Activated CD4-positive, alpha-beta memory T cell treated with anti-CD3 and anti-CD28 coated beads, Interleukin-2, amount 10 ng/mL, durations not matched to agents 7 days and 5 days (primary cell): Measurements from ENCODE around the gene RBM23. TPM values are rescaled to one million over a fixed set of nuclear protein-coding genes. Genes with fewer than 3 reads are reported as not detected.
A peak's percentile ranks its signal among the peaks of the same experiment; 100 is the strongest.
"Not testable (repeated sequence)": the region's sequence is repeated elsewhere in the genome, so short reads cannot be mapped to it uniquely, and the experiment has no call there.

Experiments used
- CTCF ChIA-PET: fragments of 350-600 bp; sonication (Branson Sonifier 250); formaldehyde crosslinking; loops from one replicate; lab custom pipeline; 2021; ENCODE audit warnings: antibody characterized with exemption, inconsistent platforms; lab: Charles Lee
- POLR2A ChIA-PET: fragments of 350-600 bp; sonication (Branson Sonifier 250); formaldehyde crosslinking; loops from one replicate; lab custom pipeline; 2021; ENCODE audit warnings: antibody characterized with exemption; lab: Charles Lee
- DNase-seq: peaks from one replicate; pipeline ENCODE4 v3.0.0-alpha.2; 2020
- H3K27ac Mint-ChIP-seq: one replicate; pipeline ENCODE4 v1.8.0; 2021; ENCODE audit warnings: mild to moderate bottlenecking, mixed read lengths
- H3K27me3 Mint-ChIP-seq: one replicate; pipeline ENCODE4 v1.8.0; 2021; ENCODE audit warnings: mixed read lengths
- H3K36me3 Mint-ChIP-seq: one replicate; pipeline ENCODE4 v1.8.0; 2021; ENCODE audit warnings: low read depth, mixed read lengths
- H3K4me1 Mint-ChIP-seq: one replicate; pipeline ENCODE4 v1.8.0; 2021; ENCODE audit warnings: mixed read lengths
- H3K4me3 Mint-ChIP-seq: one replicate; pipeline ENCODE4 v1.8.0; 2021; ENCODE audit warnings: mild to moderate bottlenecking, mixed read lengths
- H3K9me3 Mint-ChIP-seq: one replicate; pipeline ENCODE4 v1.8.0; 2021; ENCODE audit warnings: mixed read lengths
- total RNA-seq, 2 experiments: library from RNA; stranded (reverse); gene quantifications; one replicate each; pipeline ENCODE4 v1.2.3, GENCODE V29; 2021

The RBM23 gene
- total RNA-seq, 2 experiments from 2014 or later = 71.8 to 73.5 TPM

GRCh38 chr14:22854296-22854695 is 64.7 kb downstream of the RBM23 start:
- not testable (repeated sequence) for H3K4me3 Mint-ChIP-seq, H3K36me3 Mint-ChIP-seq, H3K27ac Mint-ChIP-seq, H3K9me3 Mint-ChIP-seq, DNase-seq
- H3K27me3 Mint-ChIP-seq = peaks cover 21% of the 10 kb centered on the region
- peaks cover 54% of the 10 kb centered on the region for H3K4me1 Mint-ChIP-seq
- ChIA-PET POLR2A (interaction anchor here (0.7 to 2.1 kb wide), 5 partner anchors 17 to 297 kb away, joined by 3 to 7 read pairs (median 5); no protein-coding TSS in a partner anchor), CTCF (interaction anchor here (0.6 to 7.9 kb wide), 32 partner anchors 9 to 940 kb away, joined by 3 to 195 read pairs (median 5); partner anchors contain the start of genes DAD1, LRP10, MMP14 and MRPL52)

GRCh38 chr14:22852940-22853767 is 65.8 kb downstream of the RBM23 start:
- H3K27ac Mint-ChIP-seq = peak overlapping the region; percentile 44
- CTCF ChIA-PET = interaction anchor here (0.6 to 7.9 kb wide), 37 partner anchors 7 to 690 kb away, joined by 3 to 195 read pairs (median 6); partner anchors contain the start of genes ABHD4, DAD1, HAUS4 and LRP10
- peak; percentile 90 for DNase-seq
- peak overlapping the region; percentile 68 for H3K4me3 Mint-ChIP-seq
- H3K36me3 Mint-ChIP-seq = peaks cover 3% of the 10 kb centered on the region
- H3K27me3 Mint-ChIP-seq = peaks cover 23% of the 10 kb centered on the region
- no peaks in the 10 kb centered on the region for H3K9me3 Mint-ChIP-seq
- H3K4me1 Mint-ChIP-seq = peaks cover 46% of the 10 kb centered on the region
- POLR2A ChIA-PET = interaction anchor here (0.6 to 3.2 kb wide), 6 partner anchors 18 to 295 kb away, joined by 3 to 16 read pairs (median 4); partner anchors contain the start of genes LRP10, MRPL52 and RBM23

GRCh38 chr14:22852599-22852939 is 66.4 kb downstream of the RBM23 start:
- Mint-ChIP-seq H3K27me3 (peaks cover 23% of the 10 kb centered on the region), H3K9me3 (no peaks in the 10 kb centered on the region), H3K27ac (peak overlapping the region; percentile 44), H3K36me3 (peaks cover 3% of the 10 kb centered on the region), H3K4me1 (peaks cover 43% of the 10 kb centered on the region), H3K4me3 (no peak overlapping the region)
- no peak for DNase-seq
- POLR2A ChIA-PET = interaction anchor here (1.1 to 3.2 kb wide), 4 partner anchors 18 to 294 kb away, joined by 3 to 16 read pairs (median 6); partner anchors contain the start of genes LRP10 and RBM23
- CTCF ChIA-PET = interaction anchor here (0.6 to 7.9 kb wide), 33 partner anchors 11 to 689 kb away, joined by 3 to 195 read pairs (median 6); partner anchors contain the start of genes ABHD4, DAD1, HAUS4 and LRP10

DNA sequence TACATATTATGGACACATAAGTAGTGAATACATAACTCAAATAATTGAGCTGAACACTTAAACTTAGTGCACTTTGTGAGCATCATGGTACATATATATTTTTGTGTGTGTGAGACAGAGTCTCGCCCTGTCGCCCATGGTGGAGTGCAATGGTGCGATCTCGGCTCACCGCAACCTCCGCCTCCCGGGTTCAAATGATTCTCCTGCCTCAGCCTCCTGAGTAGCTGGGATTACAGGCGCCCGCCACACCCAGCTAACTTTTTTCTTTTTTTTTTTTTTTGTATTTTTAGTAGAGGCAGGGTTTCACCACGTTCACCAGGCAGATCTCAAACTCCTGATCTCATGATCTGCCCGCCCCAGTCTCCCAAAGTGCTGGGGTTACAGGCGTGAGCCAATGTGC is 66.8 kb downstream of the RBM23 start:
- DNase-seq, H3K4me3 Mint-ChIP-seq, H3K9me3 Mint-ChIP-seq, H3K27ac Mint-ChIP-seq, H3K36me3 Mint-ChIP-seq: not testable (repeated sequence)
- H3K27me3 Mint-ChIP-seq = peaks cover 19% of the 10 kb centered on the region
- POLR2A ChIA-PET = interaction anchor here (1.1 to 3.2 kb wide), 4 partner anchors 19 to 294 kb away, joined by 3 to 16 read pairs (median 6); partner anchors contain the start of genes LRP10 and RBM23
- H3K4me1 Mint-ChIP-seq = peaks cover 39% of the 10 kb centered on the region
- CTCF ChIA-PET = interaction anchor here (0.6 to 7.9 kb wide), 32 partner anchors 11 to 296 kb away, joined by 3 to 195 read pairs (median 6); partner anchors contain the start of genes ABHD4, DAD1, HAUS4 and LRP10

- Mint-ChIP-seq H3K27ac (peak overlapping the region; percentile 63), H3K27me3 (peaks cover 19% of the 10 kb centered on the region), H3K4me3 (no peak overlapping the region), H3K4me1 (peaks cover 37% of the 10 kb centered on the region), H3K9me3 (no peaks in the 10 kb centered on the region), H3K36me3 (peaks cover under 1% of the 10 kb centered on the region)
- POLR2A ChIA-PET = interaction anchor here (0.7 to 3.2 kb wide), 9 partner anchors 12 to 291 kb away, joined by 3 to 17 read pairs (median 5); partner anchors contain the start of genes LRP10, MRPL52, OXA1L and RBM23
- CTCF ChIA-PET = interaction anchor here (0.8 to 7.9 kb wide), 18 partner anchors 12 to 295 kb away, joined by 3 to 195 read pairs (median 10); partner anchors contain the start of genes DAD1, LRP10 and MMP14
- DNase-seq = peak; percentile 76
Measured at GRCh38 chr14:22850944-22851764, 67.8 kb downstream of the RBM23 start.

DNA sequence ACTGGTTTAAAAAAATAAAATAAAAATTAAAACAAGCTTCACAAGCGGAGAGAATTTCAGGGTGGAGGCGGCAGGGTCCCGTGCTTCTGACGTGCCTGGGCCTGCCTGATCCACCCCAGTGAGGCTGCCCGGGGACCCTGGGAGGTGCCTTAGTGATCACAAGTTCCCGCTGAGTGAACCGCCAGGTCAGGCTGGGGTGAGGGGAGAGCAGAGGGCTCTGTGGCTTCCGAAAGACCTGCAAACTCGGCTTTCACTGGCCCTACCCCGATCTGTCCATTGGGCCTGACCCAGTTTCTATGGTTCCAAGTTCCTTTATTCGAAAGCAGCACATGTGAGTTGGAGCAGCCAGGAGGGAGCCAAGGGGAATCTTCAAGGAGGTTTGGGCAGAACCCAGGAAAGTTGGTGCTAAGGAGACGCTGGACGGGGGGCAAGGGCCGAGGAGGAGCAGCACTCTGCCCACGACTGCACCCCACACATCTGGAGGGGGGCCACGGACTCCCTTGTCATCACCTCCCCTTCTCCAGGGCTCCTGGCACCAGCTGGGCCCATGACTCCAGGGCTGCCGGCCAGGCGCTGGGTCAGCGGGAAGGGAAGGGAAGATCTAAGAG is 69.6 kb downstream of the RBM23 start:
- ChIA-PET CTCF (interaction anchor here (0.7 to 7.9 kb wide), 2 partner anchors 9 to 25 kb away, joined by 3 to 195 read pairs; no protein-coding TSS in a partner anchor), POLR2A (interaction anchor here (0.9 to 1.5 kb wide), 4 partner anchors 10 to 39 kb away, joined by 3 to 5 read pairs (median 4); no protein-coding TSS in a partner anchor)
- no peak for DNase-seq
- Mint-ChIP-seq H3K9me3 (no peaks in the 10 kb centered on the region), H3K4me3 (no peak overlapping the region), H3K27ac (no peak overlapping the region), H3K4me1 (peaks cover 27% of the 10 kb centered on the region), H3K27me3 (peaks cover 13% of the 10 kb centered on the region), H3K36me3 (no peaks in the 10 kb centered on the region)

- Mint-ChIP-seq H3K4me1 (peaks cover 24% of the 10 kb centered on the region), H3K9me3 (no peaks in the 10 kb centered on the region), H3K27ac (no peak overlapping the region), H3K36me3 (no peaks in the 10 kb centered on the region), H3K4me3 (no peak overlapping the region), H3K27me3 (peaks cover 13% of the 10 kb centered on the region)
- DNase-seq = no peak
- ChIA-PET CTCF (interaction anchor here (1.2 to 7.9 kb wide), 3 partner anchors 24 to 81 kb away, joined by 3 to 195 read pairs (median 4); partner anchors contain the start of gene PRMT5), POLR2A (interaction anchor here (0.9 to 1.5 kb wide), 3 partner anchors 10 to 40 kb away, joined by 3 to 5 read pairs (median 4); no protein-coding TSS in a partner anchor)
Measured at GRCh38 chr14:22848351-22849164, 70.4 kb downstream of the RBM23 start.

DNA sequence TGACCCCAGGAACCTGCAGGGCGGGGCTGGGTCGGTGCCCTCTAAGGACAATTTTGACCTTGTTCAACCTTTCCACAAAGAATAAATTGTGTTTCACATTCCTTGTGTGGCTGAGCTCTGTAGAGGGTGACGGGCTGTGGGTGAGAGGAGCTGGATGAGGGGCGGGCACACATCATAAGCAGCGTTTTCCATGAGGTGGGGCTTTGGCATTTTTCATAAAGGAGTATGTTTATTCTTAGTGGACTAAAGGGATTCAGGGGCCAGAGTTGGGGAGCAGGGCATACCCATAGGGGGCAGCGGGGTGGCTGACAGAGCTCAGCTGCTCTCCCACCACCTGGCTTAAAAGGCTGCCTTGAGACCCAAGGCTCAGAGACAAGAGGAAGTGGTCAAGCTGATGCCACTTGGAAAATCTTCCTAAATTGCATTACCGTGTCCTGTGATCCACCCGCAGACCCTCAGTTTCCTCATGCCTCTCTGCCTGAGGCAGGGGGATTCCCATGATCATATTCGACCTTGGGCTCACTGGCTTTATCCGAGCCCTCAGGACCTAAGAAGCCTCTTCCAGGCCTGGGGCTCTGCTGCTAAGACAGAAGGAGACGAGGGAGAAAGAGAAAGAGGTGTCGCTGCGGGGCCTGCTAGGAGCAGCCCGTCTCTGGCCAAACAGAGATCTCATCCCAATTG is 71.1 kb downstream of the RBM23 start:
- H3K4me1 Mint-ChIP-seq = peaks cover 17% of the 10 kb centered on the region

DNA sequence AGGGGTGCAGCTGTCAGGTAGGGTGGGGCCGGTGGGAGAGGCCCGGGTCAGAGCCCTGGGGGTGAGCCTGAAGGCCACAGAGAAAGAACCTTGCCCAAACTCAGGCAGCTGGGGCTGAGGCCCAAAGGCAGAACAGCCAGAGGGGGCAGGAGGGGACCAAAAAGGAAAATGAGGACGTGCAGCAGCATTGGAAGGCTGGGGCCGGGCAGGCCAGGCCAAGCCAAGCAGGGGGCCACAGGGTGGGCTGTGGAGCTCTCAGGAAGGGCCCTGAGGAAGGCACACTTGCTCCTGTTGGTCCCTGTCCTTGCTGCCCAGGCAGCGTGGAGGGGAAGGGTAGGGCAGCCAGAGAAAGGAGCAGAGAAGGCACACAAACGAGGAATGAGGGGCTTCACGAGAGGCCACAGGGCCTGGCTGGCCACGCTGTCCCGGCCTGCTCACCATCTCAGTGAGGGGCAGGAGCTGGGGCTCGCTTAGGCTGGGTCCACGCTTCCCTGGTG is 72.1 kb downstream of the RBM23 start:
- Mint-ChIP-seq H3K27ac (no peak overlapping the region), H3K9me3 (no peaks in the 10 kb centered on the region), H3K36me3 (no peaks in the 10 kb centered on the region), H3K4me1 (peaks cover 13% of the 10 kb centered on the region), H3K4me3 (no peak overlapping the region), H3K27me3 (peaks cover 15% of the 10 kb centered on the region)
- no peak for DNase-seq
- CTCF ChIA-PET = interaction anchor here (1.2 to 1.7 kb wide), 2 partner anchors 24 to 83 kb away, joined by 3 to 4 read pairs; partner anchors contain the start of gene PRMT5
- POLR2A ChIA-PET = interaction anchor here (1.6 kb wide), 1 partner anchor 276 kb away, joined by 3 read pairs; no protein-coding TSS in a partner anchor

More for the DNA sequence above, 71.1 kb downstream of the RBM23 start:
- no peak overlapping the region for H3K27ac Mint-ChIP-seq
- POLR2A ChIA-PET = no interaction called here
- H3K9me3 Mint-ChIP-seq = no peaks in the 10 kb centered on the region
- H3K27me3 Mint-ChIP-seq = peaks cover 15% of the 10 kb centered on the region
- CTCF ChIA-PET = interaction anchor here (1.2 to 1.7 kb wide), 2 partner anchors 25 to 82 kb away, joined by 3 to 4 read pairs; partner anchors contain the start of gene PRMT5
- DNase-seq = no peak
- no peak overlapping the region for H3K4me3 Mint-ChIP-seq
- H3K36me3 Mint-ChIP-seq = no peaks in the 10 kb centered on the region

- no peaks in the 10 kb centered on the region for H3K9me3 Mint-ChIP-seq
- no peak overlapping the region for H3K4me3 Mint-ChIP-seq
- H3K36me3 Mint-ChIP-seq = no peaks in the 10 kb centered on the region
- peaks cover 15% of the 10 kb centered on the region for H3K27me3 Mint-ChIP-seq
- H3K4me1 Mint-ChIP-seq = peaks cover 5% of the 10 kb centered on the region
- POLR2A ChIA-PET = interaction anchor here (1.6 kb wide), 1 partner anchor 275 kb away, joined by 3 read pairs; no protein-coding TSS in a partner anchor
- CTCF ChIA-PET = interaction anchor here (0.7 kb wide), 1 partner anchor 8 kb away, joined by 3 read pairs; no protein-coding TSS in a partner anchor
- no peak for DNase-seq
- H3K27ac Mint-ChIP-seq = no peak overlapping the region
Measured at GRCh38 chr14:22845821-22846625, 72.9 kb downstream of the RBM23 start.
